ENCODE data around the gene CDH23.

DNA sequence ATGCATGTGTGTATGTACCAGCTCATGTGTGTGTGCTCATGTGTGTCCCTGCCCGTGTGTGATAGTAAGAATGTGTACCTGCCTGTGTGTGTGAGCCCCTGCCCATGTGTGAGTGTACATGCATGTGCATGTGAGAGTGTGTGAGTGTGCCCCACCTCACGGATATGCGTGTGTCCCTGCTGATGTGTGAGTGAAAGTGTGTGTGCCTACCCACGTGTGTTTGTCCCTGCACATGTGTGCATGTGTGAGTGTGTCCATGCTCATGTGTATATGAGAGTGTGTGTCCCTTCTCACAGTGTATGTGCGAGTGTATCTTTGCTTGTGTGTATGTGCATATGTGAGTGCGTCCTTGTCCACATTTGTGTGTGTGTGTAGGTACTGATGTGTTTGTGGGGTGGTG, 69.6 kb downstream of the CDH23 start:
- TF ChIP-seq FOXK1 (CRISPR knock-in tag; IDR thresholded peaks at IDR 0.05) (no peak), SP1 (CRISPR knock-in tag; conservative IDR thresholded peaks at IDR 0.05) (no peak), CREB1 (CRISPR knock-in tag; IDR thresholded peaks at IDR 0.05) (no peak), GTF2I (CRISPR knock-in tag; conservative IDR thresholded peaks at IDR 0.05) (no peak), KAT7 (CRISPR knock-in tag; IDR thresholded peaks at IDR 0.05; ENCODE audit: borderline replicate concordance) (no peak), JUN (CRISPR knock-in tag; IDR thresholded peaks at IDR 0.05) (no peak)
- TF ChIP-seq, protein P1, sequence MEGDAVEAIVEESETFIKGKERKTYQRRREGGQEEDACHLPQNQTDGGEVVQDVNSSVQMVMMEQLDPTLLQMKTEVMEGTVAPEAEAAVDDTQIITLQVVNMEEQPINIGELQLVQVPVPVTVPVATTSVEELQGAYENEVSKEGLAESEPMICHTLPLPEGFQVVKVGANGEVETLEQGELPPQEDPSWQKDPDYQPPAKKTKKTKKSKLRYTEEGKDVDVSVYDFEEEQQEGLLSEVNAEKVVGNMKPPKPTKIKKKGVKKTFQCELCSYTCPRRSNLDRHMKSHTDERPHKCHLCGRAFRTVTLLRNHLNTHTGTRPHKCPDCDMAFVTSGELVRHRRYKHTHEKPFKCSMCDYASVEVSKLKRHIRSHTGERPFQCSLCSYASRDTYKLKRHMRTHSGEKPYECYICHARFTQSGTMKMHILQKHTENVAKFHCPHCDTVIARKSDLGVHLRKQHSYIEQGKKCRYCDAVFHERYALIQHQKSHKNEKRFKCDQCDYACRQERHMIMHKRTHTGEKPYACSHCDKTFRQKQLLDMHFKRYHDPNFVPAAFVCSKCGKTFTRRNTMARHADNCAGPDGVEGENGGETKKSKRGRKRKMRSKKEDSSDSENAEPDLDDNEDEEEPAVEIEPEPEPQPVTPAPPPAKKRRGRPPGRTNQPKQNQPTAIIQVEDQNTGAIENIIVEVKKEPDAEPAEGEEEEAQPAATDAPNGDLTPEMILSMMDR (IDR thresholded peaks at IDR 0.05): no peak
- TF ChIP-seq, protein P2, sequence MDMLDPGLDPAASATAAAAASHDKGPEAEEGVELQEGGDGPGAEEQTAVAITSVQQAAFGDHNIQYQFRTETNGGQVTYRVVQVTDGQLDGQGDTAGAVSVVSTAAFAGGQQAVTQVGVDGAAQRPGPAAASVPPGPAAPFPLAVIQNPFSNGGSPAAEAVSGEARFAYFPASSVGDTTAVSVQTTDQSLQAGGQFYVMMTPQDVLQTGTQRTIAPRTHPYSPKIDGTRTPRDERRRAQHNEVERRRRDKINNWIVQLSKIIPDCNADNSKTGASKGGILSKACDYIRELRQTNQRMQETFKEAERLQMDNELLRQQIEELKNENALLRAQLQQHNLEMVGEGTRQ (CRISPR knock-in tag; IDR thresholded peaks at IDR 0.05): no peak
- TF ChIP-seq, protein P3, sequence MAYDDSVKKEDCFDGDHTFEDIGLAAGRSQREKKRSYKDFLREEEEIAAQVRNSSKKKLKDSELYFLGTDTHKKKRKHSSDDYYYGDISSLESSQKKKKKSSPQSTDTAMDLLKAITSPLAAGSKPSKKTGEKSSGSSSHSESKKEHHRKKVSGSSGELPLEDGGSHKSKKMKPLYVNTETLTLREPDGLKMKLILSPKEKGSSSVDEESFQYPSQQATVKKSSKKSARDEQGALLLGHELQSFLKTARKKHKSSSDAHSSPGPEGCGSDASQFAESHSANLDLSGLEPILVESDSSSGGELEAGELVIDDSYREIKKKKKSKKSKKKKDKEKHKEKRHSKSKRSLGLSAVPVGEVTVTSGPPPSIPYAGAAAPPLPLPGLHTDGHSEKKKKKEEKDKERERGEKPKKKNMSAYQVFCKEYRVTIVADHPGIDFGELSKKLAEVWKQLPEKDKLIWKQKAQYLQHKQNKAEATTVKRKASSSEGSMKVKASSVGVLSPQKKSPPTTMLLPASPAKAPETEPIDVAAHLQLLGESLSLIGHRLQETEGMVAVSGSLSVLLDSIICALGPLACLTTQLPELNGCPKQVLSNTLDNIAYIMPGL (CRISPR knock-in tag; IDR thresholded peaks at IDR 0.05): no peak
- TF ChIP-seq, protein P4, sequence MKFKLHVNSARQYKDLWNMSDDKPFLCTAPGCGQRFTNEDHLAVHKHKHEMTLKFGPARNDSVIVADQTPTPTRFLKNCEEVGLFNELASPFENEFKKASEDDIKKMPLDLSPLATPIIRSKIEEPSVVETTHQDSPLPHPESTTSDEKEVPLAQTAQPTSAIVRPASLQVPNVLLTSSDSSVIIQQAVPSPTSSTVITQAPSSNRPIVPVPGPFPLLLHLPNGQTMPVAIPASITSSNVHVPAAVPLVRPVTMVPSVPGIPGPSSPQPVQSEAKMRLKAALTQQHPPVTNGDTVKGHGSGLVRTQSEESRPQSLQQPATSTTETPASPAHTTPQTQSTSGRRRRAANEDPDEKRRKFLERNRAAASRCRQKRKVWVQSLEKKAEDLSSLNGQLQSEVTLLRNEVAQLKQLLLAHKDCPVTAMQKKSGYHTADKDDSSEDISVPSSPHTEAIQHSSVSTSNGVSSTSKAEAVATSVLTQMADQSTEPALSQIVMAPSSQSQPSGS (CRISPR knock-in tag; IDR thresholded peaks at IDR 0.05; ENCODE audit: borderline replicate concordance, low read depth): no peak

All from WTC11 (cell line).